ENCODE results near the gene BRCC3.

The BRCC3 gene

DNA sequence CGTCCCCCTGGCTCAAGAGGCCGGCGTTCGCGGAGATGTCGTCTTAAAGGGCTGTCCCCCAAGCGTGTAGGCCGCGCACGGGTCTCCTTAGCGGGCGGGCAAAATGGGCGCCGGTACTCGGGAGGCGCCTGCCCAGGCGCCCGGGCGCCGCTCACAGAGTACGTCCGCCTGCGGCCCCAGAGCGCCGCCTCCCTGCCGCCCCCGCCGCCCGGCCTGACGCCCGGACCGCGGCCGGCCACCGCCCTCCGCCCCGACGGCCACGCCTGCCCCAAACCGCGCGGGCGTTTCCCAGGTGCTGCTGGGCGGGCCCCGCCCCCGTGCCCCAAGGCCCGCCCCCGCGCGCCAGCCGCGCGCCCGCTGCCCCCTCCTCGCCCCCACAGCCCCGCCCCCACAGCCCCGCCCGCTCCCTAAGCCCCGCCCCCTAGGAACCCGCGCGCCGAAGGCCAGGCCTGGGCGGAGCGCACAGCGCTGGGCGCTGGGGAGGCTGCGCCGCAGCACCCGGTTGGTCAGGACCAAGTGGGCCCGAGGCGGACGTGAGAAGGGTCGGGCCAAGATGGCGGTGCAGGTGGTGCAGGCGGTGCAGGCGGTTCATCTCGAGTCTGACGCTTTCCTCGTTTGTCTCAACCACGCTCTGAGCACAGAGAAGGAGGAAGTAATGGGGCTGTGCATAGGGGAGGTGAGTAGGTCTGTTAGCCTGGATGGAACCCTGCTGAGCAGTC, at the start of gene BRCC3, which contains the start of the genes CMC4 and MTCP1:
BRCC3 (plus strand) TSS at position 534 of the 719 bp plus-strand sequence; CDS start at position 554, 20 bp downstream.
CMC4 (minus strand) TSS at position 162 of the 719 bp plus-strand sequence. CDS start 7,113 bp downstream, outside the sequence.
MTCP1 (minus strand) TSS at position 162 of the 719 bp plus-strand sequence. CDS start 5,126 bp downstream, outside the sequence.
- DNase-seq = peak; percentile 82

DNA sequence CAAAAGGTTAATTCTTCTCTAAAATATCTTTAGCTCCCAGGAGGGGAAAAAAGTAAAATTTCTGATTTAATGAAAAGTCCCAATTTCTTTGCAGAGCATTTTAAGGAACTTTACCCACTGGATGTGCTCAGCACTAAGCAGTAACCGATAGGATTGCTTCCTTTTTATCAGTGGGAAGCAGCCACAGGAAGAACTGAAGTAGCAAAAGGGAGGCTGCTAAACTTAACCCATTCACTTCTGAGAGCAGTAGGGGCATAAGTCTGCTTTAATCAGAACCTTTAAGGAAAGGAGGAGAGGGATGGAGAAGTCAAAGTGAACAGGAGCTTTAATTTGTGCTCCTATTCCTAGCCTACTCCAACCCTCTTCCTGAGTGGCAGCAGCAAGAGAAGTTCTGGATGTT, 48.7 kb upstream of the BRCC3 start, which contains the start of gene F8:
F8 (minus strand) TSS at position 139 of the 400 bp plus-strand sequence. CDS start 171 bp downstream, outside the sequence.
- DNase-seq = no peak

DNA sequence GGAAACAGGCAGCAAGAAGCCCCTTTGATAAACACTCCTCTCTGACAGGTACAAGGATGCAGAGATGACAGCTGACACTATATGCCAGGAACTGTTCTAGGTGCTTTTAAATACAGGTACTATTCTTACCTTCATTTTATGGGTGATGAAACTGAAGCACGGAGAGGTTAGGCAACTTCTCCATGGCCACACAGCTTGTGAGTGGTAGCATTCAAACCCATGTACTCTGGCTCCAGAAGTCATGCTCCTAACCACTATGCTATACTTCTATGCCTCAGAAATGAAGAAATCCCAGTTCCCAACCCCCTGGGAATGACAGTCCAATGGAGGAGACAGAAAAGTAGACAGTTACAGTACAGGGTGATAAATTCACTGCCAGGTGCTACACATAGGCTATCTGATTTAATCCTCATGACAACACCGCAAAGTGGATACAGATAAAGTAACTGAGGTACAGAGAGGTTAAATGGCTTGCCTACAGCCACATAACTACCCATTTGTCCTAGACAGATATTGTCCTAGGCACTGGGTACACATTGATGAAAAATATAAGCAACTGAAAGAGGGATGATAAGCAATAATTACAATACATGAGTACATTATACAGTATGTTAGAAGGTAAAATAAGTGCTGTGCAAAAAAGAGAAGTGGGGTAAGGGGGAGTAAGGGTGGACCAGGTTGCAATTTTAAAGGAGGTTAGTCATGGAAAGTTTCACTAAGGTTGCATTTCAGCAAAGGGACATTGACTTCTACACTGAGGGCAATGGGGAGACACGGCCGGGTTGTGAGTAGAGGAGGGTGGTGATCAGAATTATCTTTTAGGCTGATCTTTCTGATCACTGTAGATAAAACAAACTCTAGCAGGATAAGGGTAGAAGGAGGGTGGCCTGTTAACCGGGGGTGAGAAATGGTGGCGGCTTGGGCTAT, 47.1 kb upstream of the BRCC3 start:
- DNase-seq = no peak

DNA sequence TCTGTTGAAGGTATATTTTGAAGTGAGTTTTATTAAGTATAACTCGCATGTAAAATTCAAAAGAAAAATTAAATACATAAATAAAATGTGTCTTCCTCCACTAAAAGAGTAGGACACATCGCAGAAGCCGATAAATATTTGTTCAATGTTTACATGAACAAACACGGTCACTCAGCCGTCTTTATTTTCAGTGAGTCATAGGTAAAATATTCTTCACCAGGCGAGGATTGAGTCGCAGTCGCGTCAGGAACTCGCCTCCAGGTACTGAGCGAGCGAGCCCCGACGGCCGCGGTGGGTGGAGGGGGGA, 44.9 kb upstream of the BRCC3 start:
- DNase-seq = no peak

DNA sequence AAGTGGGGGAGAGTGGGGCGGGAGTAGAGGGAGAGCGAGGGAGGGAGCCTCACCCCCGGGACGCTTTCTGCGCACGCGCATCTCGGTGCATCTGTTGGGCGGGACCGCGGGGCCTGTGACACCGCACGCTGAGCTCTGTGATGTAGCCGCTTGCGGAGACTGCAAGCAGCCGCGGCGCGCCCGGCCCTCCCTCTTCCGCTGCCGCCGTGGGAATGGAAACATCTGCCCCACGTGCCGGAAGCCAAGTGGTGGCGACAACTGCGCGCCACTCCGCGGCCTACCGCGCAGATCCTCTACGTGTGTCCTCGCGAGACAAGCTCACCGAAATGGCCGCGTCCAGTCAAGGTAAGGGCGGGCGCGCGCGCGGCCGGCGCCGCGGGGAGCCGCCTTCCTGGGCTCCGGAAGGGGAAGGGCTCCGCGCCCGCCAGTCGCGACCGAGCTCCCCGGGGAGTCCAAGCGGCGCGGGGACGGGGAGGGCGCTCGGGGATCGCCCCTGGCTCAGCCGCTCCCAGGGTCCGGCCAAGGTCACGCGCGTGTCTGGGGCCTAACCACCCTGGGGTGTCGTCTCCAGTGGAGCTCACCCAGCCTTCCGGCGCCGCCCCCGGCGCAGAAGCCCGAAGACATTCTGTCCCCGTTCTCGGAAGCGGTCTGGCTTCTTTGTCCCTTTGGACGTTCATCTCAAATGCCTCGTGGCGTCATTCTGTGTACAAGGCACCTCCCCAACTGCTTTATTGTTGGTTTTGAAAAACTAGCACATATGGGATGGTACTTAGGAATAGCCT, 44.4 kb upstream of the BRCC3 start, which contains the start of gene FUNDC2:
FUNDC2 (plus strand) TSS at position 118 of the 782 bp plus-strand sequence; CDS start at position 213, 95 bp downstream.
- peak; percentile 96 for DNase-seq

DNA sequence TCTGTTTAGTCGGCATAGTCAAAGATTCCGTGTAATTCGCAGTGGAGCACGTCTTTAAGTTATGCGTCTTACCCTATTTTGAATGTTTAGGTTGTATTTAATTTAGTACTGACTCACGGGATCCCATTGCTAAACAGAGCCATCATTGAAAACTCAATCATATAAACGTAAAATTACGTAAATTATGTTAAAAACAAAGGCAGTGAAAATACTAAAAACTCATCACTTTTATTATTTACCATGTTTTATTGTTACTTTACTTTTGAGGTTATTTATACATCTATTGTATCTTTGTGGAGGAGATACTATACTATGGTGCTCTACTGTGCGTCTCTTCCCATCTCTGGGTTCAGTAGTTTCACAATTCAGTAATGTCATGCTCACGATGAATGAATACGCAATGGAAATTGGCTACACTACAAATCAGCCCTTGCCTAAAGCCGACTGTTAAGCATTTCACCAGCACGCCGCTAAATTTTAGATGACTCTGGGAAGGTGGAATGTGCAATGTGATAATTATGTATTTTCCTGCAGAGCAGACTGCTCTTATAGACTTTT, 43.7 kb upstream of the BRCC3 start:
- DNase-seq = peak; percentile 33

GRCh38 chrX:155028129-155028528, 43.2 kb upstream of the BRCC3 start:
- peak; percentile 13 for DNase-seq

DNA sequence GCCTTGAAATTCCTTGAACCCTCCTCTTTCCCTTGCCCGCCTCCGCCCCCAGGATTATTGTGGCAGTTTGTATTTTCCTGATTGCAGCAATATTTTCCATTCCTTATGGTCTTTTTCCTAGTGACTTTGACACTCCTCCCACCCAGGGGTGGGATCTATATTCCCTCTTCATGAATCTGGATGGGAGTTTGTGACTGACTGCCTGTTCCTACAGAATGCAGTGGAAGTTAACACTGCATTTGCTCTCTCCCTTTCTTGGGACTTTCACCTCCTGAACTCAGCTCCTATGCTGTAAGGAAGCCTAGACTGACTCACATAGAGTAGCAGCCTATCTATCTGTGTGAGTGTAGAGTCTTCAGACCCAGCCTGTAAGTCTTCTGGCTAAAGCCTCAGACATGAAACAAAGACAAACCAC, 42.4 kb upstream of the BRCC3 start:
- DNase-seq = no peak

- no peak for DNase-seq
Observed at GRCh38 chrX:155031657-155032056, 39.7 kb upstream of the BRCC3 start.

DNA sequence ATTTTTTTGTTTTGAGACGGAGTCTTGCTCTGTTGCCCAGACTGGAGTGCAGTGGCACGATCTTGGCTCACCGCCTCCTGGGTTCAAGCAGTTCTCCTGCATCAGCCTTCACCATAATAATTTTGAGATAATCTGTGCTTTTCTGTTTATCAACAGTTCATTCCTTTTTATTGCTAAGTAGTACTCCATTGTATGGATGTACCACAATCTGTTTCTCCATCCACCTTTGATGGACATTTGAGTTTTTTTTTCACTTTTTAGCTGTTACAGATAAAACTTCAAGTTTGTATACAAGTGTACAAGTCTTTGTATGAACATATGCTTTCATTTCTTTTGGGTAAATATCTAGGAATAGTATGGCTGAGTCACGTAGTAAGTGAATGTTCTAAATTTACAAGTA, 35.6 kb upstream of the BRCC3 start:
- DNase-seq = no peak

GRCh38 chrX:155046129-155046810, 25.0 kb upstream of the BRCC3 start:
- DNase-seq = no peak

DNA sequence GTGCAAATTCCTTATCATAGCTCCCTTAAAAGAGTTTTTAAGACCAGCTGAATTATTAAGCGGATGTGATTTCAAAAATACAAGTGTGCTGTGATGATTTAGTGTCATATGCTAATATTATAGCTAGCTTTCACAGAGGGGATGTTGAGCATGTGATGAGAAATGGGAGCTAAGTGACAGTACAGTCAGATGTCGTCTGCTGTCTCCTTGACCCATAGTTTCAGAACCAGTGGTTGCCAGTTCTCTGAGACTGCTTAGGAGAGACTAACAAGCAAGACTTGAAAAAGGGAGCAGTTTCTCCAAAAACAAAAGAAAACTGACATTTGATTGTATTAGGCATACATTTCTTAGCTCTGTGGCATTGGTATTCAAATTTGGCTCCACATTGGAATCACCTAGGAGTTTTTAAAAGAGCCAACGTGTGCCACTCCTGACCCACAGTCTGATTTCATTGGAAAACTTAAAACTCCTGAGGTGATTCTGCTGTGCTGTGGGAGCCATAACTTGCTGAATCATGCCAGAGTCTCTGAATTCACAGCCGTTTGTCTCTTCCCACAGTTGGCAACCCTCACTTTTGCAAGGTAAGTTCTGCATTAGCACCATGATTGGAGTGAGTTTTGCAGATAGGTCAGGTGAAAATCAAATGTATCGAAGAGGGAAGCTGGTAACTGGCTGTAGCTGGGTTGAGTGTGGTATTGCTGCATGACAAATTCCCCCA, 24.3 kb upstream of the BRCC3 start:
- DNase-seq = no peak

GRCh38 chrX:155048977-155049619, 22.2 kb upstream of the BRCC3 start:
- DNase-seq = peak; percentile 58

DNA sequence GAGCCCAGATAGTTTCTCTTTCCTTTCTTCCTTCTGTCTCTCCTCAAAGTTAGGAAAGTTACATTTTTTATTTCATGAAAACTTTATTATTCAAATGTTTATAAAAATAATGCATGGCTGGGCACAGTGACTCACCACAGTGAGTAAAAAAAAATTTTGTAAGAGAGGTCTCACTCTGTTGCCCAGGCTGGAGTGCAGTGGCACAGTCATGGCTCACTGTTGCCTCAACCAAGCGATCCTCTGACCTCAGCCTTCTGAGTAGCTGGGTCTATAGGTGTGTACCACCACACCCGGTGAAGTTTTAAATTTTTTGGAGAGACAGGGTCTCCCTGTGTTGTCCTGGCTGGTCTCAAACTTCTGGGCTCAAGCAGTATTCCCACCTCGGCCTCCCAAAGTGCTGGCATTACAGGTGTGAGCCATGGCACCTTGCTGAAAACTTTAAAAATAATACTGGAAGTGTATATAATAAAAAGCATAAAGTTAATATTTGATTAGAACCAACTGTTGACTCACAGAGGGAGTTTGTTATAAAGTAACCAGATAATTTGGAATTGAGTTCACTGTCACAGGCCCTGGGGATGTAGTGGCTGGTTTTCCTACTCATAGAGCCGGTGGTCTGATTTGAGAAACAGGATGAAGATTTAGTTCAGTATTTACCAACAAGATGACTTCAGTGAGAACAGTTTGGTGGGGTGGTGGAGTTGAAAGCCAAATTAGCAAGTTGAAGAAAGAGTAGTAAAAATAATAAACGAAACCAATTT, 18.4 kb upstream of the BRCC3 start:
- no peak for DNase-seq

- DNase-seq = no peak
Observed at GRCh38 chrX:155053656-155054055, 17.7 kb upstream of the BRCC3 start.

- no peak for DNase-seq
Observed at GRCh38 chrX:155054255-155054654, 17.1 kb upstream of the BRCC3 start.

GRCh38 chrX:155055494-155055893, 15.8 kb upstream of the BRCC3 start:
- DNase-seq = no peak

DNA sequence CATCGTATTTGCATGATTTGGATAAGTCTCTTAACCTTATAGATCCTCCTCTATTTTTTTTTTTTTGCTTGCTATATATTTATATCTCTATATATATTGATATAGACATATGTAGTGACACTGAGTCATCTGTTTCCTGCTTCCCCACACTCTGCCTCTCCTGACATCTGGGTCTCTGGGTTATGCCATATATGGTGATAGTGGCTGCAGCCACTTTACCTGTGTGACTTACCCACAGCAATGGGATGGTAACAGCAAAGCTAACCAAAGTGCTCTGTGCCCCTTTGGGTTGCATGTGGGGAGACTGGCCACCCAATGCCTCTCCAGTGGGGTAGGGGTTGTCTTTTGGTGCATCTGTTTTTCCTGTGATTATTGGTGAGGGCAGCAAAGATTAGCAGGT, 14.8 kb upstream of the BRCC3 start:
- DNase-seq = peak; percentile 13

GRCh38 chrX:155056877-155057792, 14.2 kb upstream of the BRCC3 start:
- peak; percentile 60 for DNase-seq

All from CD4-positive, alpha-beta T cell treated with Interleukin-12 subunit alpha and Interleukin-12 subunit beta, for 1 hour (primary cell).